Osteocyte (in vitro differentiated cells): ENCODE data around the gene INTS12. TPM values are rescaled to one million over a fixed set of nuclear protein-coding genes. Genes with fewer than 3 reads are reported as not detected.

ENCODE experiments used
- DNase-seq: peaks from one replicate; pipeline ENCODE4 v3.0.0; 2021; ENCODE audit warnings: mixed read lengths; ENCODE audit not compliant: unreplicated experiment; ENCODE audit errors: extremely low spot score
- H3K27ac Mint-ChIP-seq: one replicate; pipeline ENCODE4 v1.8.0; 2021; ENCODE audit warnings: mild to moderate bottlenecking, mixed read lengths; ENCODE audit not compliant: unreplicated experiment
- H3K27me3 Mint-ChIP-seq: one replicate; pipeline ENCODE4 v1.8.0; 2021; ENCODE audit warnings: mixed read lengths; ENCODE audit not compliant: unreplicated experiment
- H3K36me3 Mint-ChIP-seq: one replicate; pipeline ENCODE4 v1.8.0; 2021; ENCODE audit warnings: mixed read lengths; ENCODE audit not compliant: unreplicated experiment
- H3K4me1 Mint-ChIP-seq: one replicate; pipeline ENCODE4 v1.8.0; 2021; ENCODE audit warnings: mixed read lengths; ENCODE audit not compliant: unreplicated experiment
- H3K4me3 Mint-ChIP-seq: one replicate; pipeline ENCODE4 v1.8.0; 2021; ENCODE audit warnings: mild to moderate bottlenecking, moderate library complexity, mixed read lengths; ENCODE audit not compliant: unreplicated experiment
- H3K9me3 Mint-ChIP-seq: one replicate; pipeline ENCODE4 v1.8.0; 2021; ENCODE audit warnings: mixed read lengths; ENCODE audit not compliant: unreplicated experiment
- total RNA-seq: library from RNA; stranded (reverse); gene quantifications from 2 replicates; pipeline ENCODE4 v1.2.1, GENCODE V29; 2021
- TF ChIP-seq, protein P1 (sequence below): fragments of 200-600 bp; sonication (generic); IDR thresholded peaks from 2 replicates; pipeline ENCODE4 v1.5.0; 2021; ENCODE audit warnings: antibody characterized with exemption, mild to moderate bottlenecking, moderate library complexity

INTS12 gene
- total RNA-seq, 1 donor from 2014 or later = 17.4 TPM

DNA sequence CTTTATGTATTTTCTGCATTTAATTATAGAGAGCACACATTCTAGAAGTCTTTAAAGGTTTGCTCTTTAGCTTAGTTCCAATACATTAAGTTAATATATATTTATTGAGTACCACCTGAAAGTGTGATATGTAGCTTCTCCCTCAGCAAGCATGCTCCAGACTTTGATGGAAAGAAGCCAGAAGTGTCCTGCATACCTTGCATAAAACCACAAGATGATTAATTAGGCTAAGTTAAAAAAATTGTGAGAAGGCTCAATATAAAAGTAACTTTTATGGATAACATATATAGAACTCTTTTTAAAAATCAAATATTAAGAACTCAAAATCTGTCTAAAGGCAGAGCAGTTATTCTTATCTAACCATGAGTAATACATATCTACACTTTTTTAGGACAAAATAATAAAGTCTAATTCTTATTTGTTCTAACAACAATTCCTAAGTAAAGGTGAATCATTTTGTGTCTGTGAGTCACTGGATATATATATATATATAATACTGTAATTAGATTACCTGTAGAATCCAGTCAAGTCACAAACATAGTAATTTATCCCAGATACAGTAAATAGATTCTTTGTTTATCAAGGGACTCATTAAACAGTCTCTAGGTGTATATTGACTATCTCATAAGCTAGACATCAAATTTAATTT, 51.2 kb downstream of the INTS12 start:
- H3K9me3 Mint-ChIP-seq = no peaks in the 10 kb centered on the region
- peaks cover 48% of the 10 kb centered on the region for H3K27me3 Mint-ChIP-seq
- H3K4me1 Mint-ChIP-seq = no peaks in the 10 kb centered on the region
- TF ChIP-seq, protein P1, sequence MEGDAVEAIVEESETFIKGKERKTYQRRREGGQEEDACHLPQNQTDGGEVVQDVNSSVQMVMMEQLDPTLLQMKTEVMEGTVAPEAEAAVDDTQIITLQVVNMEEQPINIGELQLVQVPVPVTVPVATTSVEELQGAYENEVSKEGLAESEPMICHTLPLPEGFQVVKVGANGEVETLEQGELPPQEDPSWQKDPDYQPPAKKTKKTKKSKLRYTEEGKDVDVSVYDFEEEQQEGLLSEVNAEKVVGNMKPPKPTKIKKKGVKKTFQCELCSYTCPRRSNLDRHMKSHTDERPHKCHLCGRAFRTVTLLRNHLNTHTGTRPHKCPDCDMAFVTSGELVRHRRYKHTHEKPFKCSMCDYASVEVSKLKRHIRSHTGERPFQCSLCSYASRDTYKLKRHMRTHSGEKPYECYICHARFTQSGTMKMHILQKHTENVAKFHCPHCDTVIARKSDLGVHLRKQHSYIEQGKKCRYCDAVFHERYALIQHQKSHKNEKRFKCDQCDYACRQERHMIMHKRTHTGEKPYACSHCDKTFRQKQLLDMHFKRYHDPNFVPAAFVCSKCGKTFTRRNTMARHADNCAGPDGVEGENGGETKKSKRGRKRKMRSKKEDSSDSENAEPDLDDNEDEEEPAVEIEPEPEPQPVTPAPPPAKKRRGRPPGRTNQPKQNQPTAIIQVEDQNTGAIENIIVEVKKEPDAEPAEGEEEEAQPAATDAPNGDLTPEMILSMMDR = no peak
- no peaks in the 10 kb centered on the region for H3K36me3 Mint-ChIP-seq
- no peak overlapping the region for H3K4me3 Mint-ChIP-seq
- no peak overlapping the region for H3K27ac Mint-ChIP-seq
- no peak for DNase-seq

DNA sequence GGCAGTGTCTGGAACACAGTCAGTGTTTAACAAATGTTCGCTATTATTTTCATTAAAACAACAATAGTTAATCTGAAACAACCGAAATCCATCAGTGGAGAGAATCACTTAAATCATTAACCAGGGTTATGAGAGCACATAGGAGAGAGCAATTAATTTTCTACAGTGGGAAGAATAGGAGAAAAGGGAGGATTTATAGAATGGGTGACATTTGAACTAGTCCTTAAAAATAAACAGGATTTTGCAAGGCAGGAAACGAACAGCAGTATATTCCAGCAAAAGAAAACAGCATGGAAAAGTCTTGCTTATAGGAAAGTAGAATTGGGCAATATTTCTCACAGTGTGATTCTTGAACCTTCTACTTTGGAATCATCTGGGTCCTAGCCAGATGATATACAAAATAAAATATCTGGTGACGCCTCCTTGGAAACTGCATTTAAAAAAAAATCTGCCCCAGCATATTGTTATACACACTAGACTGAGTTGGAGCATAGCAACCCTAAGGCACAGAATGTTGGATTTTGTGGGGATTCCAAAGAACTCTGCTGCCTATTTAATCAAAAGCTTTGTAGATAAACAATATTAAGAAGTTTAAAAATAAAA, 56.1 kb downstream of the INTS12 start:
- Mint-ChIP-seq H3K36me3 (no peaks in the 10 kb centered on the region), H3K4me1 (no peaks in the 10 kb centered on the region), H3K27ac (no peak overlapping the region), H3K4me3 (no peak overlapping the region), H3K27me3 (peaks cover 45% of the 10 kb centered on the region), H3K9me3 (no peaks in the 10 kb centered on the region)
- DNase-seq = no peak
- TF ChIP-seq, protein P1 = no peak

DNA sequence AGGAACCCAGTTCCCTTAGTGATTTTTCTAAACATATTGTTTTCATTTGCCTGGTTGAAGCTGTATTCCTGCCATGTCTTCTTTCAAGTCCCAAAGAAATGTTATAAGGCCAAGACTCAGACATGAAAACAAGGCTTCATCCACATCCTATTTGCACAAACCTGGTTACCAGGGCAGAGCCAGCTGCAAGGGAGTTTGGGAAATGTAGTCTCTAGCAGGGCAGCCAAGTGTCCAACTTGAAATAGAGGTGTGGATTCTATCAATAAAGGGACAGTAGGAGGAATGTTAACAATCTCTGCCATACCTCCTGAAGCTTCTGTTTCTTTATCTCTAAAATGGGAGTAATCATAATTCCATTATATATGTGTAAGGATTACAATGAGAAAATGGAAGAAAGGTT, 56.6 kb downstream of the INTS12 start:
- no peaks in the 10 kb centered on the region for H3K4me1 Mint-ChIP-seq
- no peak overlapping the region for H3K4me3 Mint-ChIP-seq
- no peak overlapping the region for H3K27ac Mint-ChIP-seq
- TF ChIP-seq, protein P1 = no peak
- no peaks in the 10 kb centered on the region for H3K9me3 Mint-ChIP-seq
- peaks cover 46% of the 10 kb centered on the region for H3K27me3 Mint-ChIP-seq
- H3K36me3 Mint-ChIP-seq = no peaks in the 10 kb centered on the region
- DNase-seq = no peak

DNA sequence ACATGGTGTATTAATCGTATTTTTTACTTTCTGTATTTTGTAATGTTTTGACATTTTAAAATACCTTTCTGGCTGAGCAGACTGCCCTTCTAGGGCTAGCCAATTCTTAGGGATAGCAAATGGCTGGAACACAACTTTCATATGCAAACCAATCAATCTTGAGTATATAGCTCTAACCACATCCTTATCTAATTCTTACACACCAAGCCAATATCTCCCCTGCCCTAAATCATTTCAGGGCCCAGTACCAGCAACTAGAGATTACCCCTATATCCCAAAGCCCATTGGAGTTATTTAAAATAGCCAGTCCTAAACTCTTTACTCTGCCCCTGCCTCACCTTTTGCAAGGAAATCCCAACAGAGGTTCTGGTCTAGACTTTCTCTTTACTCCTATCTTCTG, 58.3 kb downstream of the INTS12 start:
- Mint-ChIP-seq H3K27ac (no peak overlapping the region), H3K4me3 (no peak overlapping the region), H3K9me3 (no peaks in the 10 kb centered on the region), H3K4me1 (no peaks in the 10 kb centered on the region), H3K36me3 (no peaks in the 10 kb centered on the region), H3K27me3 (peaks cover 44% of the 10 kb centered on the region)
- TF ChIP-seq, protein P1 = no peak
- no peak for DNase-seq

DNA sequence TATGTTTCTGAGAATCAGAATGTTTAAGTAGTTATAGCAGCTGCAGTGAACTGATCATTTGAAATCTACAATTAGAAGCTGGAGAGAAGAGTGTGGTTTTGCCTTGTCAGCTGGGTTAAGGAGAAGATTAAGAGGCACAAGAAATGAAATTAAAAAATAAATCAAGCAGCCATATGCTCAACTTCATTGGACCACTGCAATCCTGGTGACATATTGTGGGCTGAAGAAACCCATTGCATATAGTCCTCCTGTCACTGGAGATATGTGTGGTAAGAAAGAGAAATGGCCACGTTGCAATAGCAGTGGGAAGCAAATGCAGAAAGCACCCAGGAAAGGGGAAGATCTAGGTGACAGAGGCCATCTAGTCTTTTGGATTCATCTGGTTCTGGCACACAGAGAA, 63.0 kb downstream of the INTS12 start:
- Mint-ChIP-seq H3K4me1 (no peaks in the 10 kb centered on the region), H3K4me3 (no peak overlapping the region), H3K27me3 (peaks cover 43% of the 10 kb centered on the region), H3K27ac (no peak overlapping the region), H3K9me3 (no peaks in the 10 kb centered on the region), H3K36me3 (no peaks in the 10 kb centered on the region)
- no peak for DNase-seq
- TF ChIP-seq, protein P1 = no peak
